ENCODE results near the gene TMEM151B.

DNA sequence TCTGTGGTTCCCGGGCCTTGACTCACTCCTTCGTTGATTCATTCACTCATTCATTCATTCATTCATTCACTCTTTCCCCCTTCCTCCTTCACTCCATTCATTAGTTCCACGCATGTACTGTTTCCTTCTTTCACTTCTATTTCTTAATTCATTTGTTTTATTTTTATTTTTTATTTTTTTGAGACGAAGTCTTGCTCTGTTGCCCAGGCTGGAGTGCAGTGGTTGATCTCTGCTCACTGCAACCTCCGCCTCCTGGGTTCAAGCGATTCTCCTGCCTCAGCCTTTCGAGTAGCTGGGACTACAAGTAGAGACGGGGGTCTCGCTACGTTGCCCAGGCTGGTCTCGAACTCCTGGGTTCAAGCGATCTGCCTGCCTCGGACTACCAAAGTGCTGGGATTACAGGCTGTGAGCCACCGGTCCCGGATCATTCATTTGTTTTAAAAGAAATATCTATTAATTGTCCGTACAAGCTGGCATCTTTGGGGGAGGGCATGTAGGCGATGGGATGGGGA is 4.5 kb upstream of the TMEM151B start:
- TF ChIP-seq EZH2 (IDR thresholded peaks at IDR 0.05) (no peak), POLR2AphosphoS5 (IDR thresholded peaks at IDR 0.05; ENCODE audit: borderline replicate concordance, low read depth, low read length) (no peak; the same call in 1 of the 2 replicates), FOXP2 (optimal IDR thresholded peaks at IDR 0.05; ENCODE audit: control extremely low read depth, extremely low read length, insufficient read depth) (no peak)

Data from SK-N-MC (cell line).